GM12864 (cell line): ENCODE results near the gene PVALEF.
"Not testable (repeated sequence)": the region's sequence is repeated elsewhere in the genome, so short reads cannot be mapped to it uniquely, and the experiment has no call there.

ENCODE experiments used
- DNase-seq: peaks from one replicate; pipeline ENCODE4 v3.0.0-alpha.2; 2011; ENCODE audit warnings: low read depth
- H3K4me3 ChIP-seq: 2 replicates; pipeline ENCODE4 v1.5.1; 2011; ENCODE audit warnings: mild to moderate bottlenecking, low read depth, low read length, control low read depth
- TF ChIP-seq, protein P1 (sequence below): IDR thresholded peaks from 2 replicates; pipeline ENCODE4 v1.5.1; 2011; ENCODE audit warnings: low read depth, mild to moderate bottlenecking, moderate library complexity, low read length, control low read depth, inconsistent platforms; ENCODE audit errors: missing control alignments

PVALEF gene

GRCh38 chr17:81222620-81222905 lies 57.3 kb downstream of the PVALEF start:
- H3K4me3 ChIP-seq: peak overlapping the region; percentile 80
- no peak for DNase-seq
- TF ChIP-seq, protein P1, sequence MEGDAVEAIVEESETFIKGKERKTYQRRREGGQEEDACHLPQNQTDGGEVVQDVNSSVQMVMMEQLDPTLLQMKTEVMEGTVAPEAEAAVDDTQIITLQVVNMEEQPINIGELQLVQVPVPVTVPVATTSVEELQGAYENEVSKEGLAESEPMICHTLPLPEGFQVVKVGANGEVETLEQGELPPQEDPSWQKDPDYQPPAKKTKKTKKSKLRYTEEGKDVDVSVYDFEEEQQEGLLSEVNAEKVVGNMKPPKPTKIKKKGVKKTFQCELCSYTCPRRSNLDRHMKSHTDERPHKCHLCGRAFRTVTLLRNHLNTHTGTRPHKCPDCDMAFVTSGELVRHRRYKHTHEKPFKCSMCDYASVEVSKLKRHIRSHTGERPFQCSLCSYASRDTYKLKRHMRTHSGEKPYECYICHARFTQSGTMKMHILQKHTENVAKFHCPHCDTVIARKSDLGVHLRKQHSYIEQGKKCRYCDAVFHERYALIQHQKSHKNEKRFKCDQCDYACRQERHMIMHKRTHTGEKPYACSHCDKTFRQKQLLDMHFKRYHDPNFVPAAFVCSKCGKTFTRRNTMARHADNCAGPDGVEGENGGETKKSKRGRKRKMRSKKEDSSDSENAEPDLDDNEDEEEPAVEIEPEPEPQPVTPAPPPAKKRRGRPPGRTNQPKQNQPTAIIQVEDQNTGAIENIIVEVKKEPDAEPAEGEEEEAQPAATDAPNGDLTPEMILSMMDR: no peak

DNA sequence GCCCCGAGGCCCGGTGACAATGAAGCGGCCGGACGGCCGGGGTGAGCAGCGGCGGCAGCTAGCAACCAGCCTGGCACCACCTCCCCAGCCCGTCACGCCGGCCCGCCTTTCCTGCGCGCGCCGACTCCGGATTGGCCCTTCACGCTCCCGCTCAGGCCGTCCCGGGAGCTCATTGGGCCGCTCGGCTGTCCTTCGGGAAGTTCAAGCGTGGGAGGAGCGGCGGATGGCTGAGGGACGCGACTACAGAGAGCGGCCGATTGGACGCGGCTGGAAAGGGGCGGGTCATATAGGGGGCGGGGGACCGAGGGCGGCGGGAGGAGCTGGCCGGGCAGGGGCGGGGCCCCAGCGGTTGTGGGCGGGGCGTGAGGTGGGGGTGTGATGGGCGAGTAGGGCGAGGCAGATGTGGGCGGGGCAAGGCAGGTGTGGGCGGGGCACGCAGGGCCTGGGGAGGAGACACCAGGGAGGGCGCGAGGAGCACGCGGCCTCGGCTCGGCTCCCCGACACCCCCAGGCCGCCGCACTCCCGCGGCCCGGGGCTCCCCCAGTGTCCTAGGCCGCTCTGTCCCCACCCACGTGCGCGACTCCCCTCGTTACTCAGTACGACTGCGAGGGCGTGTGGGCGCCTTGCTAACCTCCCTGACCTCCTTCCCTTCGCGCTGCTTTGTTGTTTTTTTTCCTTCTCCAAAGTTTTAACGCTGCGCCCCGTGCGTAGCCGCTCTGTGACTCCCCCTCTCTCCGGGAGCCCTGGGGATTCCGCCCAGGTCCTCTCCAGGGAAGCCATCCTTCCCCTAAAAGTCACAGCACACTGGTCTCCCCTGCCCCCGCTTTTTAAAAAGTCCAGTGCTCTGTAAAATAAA lies 57.8 kb downstream of the PVALEF start, which contains the start of gene CEP131:
Gene CEP131, minus strand, starts transcription at position 60 of the 856 bp plus-strand sequence. CDS start 2,909 bp downstream, outside the sequence.
- DNase-seq: peak; percentile 90
- TF ChIP-seq, protein P1: no peak
- peak within 1 kb of the TSS; percentile 80 for H3K4me3 ChIP-seq

DNA sequence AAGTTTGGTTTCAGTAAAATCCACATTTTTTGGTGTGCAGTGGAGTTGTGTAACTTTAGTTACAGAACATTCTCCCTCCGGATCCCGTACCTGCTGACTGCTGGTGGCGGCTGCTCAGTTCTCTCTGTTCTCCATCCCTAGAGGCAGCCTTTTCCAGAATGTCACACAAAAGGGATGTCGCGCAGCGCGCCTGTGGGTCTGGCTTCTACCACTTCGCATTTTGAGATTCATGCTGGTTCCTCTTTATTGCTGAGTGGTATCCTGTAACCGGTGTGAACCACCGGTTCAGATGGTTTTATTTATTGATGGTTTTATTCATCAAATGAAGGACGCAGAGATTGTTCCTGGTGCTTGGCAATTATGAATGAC lies 58.4 kb downstream of the PVALEF start:
- no peak for DNase-seq
- TF ChIP-seq, protein P1: no peak
- peak overlapping the region; percentile 34; the same call in 1 of the 2 replicates for H3K4me3 ChIP-seq

DNA sequence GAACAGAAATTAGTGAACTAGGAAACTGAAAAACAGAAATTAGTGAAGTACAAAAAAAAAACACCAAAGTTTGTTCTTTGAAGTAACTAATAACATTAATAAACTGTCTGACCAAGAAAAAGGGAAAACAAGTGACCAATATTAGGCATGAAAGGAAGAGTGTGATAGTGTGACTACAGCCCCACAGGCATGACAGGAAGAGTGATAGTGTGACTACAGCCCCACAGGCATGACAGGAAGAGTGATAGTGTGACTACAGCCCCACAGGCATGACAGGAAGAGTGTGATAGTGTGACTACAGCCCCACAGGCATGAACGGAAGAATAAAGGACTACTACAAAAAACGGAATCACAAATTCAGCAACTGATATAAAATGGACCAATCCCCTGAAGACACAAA lies 62.3 kb downstream of the PVALEF start:
- not testable (repeated sequence) for DNase-seq, H3K4me3 ChIP-seq

- no peak overlapping the region for H3K4me3 ChIP-seq
- TF ChIP-seq, protein P1: no peak
- DNase-seq: no peak
Observed at GRCh38 chr17:81228420-81228819, 63.1 kb downstream of the PVALEF start.

GRCh38 chr17:81228834-81229665 lies 63.7 kb downstream of the PVALEF start:
- TF ChIP-seq, protein P1: no peak
- DNase-seq: no peak
- no peak overlapping the region for H3K4me3 ChIP-seq

GRCh38 chr17:81229666-81229920 lies 64.3 kb downstream of the PVALEF start:
- no peak for DNase-seq
- no peak overlapping the region for H3K4me3 ChIP-seq
- TF ChIP-seq, protein P1: no peak
